Mesendoderm (in vitro differentiated cells): Measurements from ENCODE around the gene ACAP3.

Source experiments
- DNase-seq: peaks from one replicate; pipeline ENCODE4 v3.0.0; 2013
- H2AK5ac ChIP-seq: 2 replicates; pipeline ENCODE4 v1.6.1; 2013; ENCODE audit warnings: low read length, inconsistent platforms
- H2BK120ac ChIP-seq: 2 replicates; pipeline ENCODE4 v1.6.1; 2013; ENCODE audit warnings: low read depth, mild to moderate bottlenecking, low read length, moderate library complexity, mixed read lengths
- H2BK15ac ChIP-seq: replicated peaks from 2 replicates; pipeline ENCODE4 v1.6.1; 2013; ENCODE audit warnings: low read depth, mild to moderate bottlenecking, moderate library complexity
- H2BK5ac ChIP-seq: 2 replicates; pipeline ENCODE4 v1.6.1; 2013; ENCODE audit warnings: low read length, inconsistent platforms
- H3K18ac ChIP-seq: 2 replicates; pipeline ENCODE4 v1.6.1; 2013; ENCODE audit warnings: mild to moderate bottlenecking, low read length, mixed read lengths
- H3K23ac ChIP-seq: one replicate; pipeline ENCODE4 v1.6.1; 2013; ENCODE audit warnings: low read length
- H3K27ac ChIP-seq: 2 replicates; pipeline ENCODE4 v1.5.1; 2013; ENCODE audit warnings: low read depth, mild to moderate bottlenecking, inconsistent platforms, low read length, moderate library complexity
- H3K27me3 ChIP-seq: 2 replicates; pipeline ENCODE4 v1.6.1; 2013; ENCODE audit warnings: low read length, control low read depth, mild to moderate bottlenecking, inconsistent platforms; ENCODE audit not compliant: insufficient read depth, poor library complexity
- H3K36me3 ChIP-seq: 2 replicates; pipeline ENCODE4 v1.6.1; 2013; ENCODE audit warnings: low read length, inconsistent platforms; ENCODE audit not compliant: control insufficient read depth, insufficient read depth
- H3K4ac ChIP-seq: one replicate; pipeline ENCODE4 v1.6.1; 2013; ENCODE audit warnings: low read depth, mild to moderate bottlenecking, low read length, moderate library complexity
- H3K4me1 ChIP-seq: 2 replicates; pipeline ENCODE4 v1.6.1; 2013; ENCODE audit warnings: low read depth, low read length, inconsistent platforms; ENCODE audit not compliant: control insufficient read depth
- H3K4me2 ChIP-seq: 2 replicates; pipeline ENCODE4 v1.6.1; 2013; ENCODE audit warnings: low read length
- H3K4me3 ChIP-seq: 2 replicates; pipeline ENCODE4 v1.5.1; 2013; ENCODE audit warnings: mild to moderate bottlenecking, low read length
- H3K56ac ChIP-seq: one replicate; pipeline ENCODE4 v1.6.1; 2013; ENCODE audit warnings: low read length
- H3K79me1 ChIP-seq: 2 replicates; pipeline ENCODE4 v1.6.1; 2013; ENCODE audit warnings: low read length, inconsistent platforms
- H3K79me2 ChIP-seq: 2 replicates; pipeline ENCODE4 v1.6.1; 2013; ENCODE audit warnings: mild to moderate bottlenecking, low read length; ENCODE audit not compliant: control insufficient read depth, insufficient read depth
- H3K9ac ChIP-seq: 2 replicates; pipeline ENCODE4 v1.6.1; 2013; ENCODE audit warnings: low read length, inconsistent platforms
- H4K5ac ChIP-seq: one replicate; pipeline ENCODE4 v1.6.1; 2013; ENCODE audit warnings: low read length
- H4K8ac ChIP-seq: one replicate; pipeline ENCODE4 v1.6.1; 2013; ENCODE audit warnings: low read depth, mild to moderate bottlenecking, control low read depth, low read length, moderate library complexity
- WGBS: extraction: QIAGEN DNeasy Blood & Tissue Kit; methylation state at CpG from one replicate; pipeline ENCODE4 v1.1.7; 2013; ENCODE audit warnings: low lambda C conversion rate, missing lambda C conversion rate; ENCODE audit not compliant: insufficient coverage; ENCODE audit errors: extremely low coverage; 5-methylcytosine and 5-hydroxymethylcytosine counted together

The ACAP3 gene

GRCh38 chr1:1329304-1330210 is 21.8 kb upstream of the ACAP3 start:
- H3K4me1 ChIP-seq: no peaks in the 10 kb centered on the region
- peak overlapping the region; percentile 4 for H3K23ac ChIP-seq
- H3K79me2 ChIP-seq: peaks cover 3% of the 10 kb centered on the region
- no CpG with 5 or more reads among the region's 58 CpGs for WGBS
- H3K4me3 ChIP-seq: no peak overlapping the region
- no peak overlapping the region for H2BK15ac ChIP-seq
- no peak overlapping the region for H3K4ac ChIP-seq
- H3K18ac ChIP-seq: no peak overlapping the region
- no peak overlapping the region for H3K4me2 ChIP-seq
- H3K27me3 ChIP-seq: no peaks in the 10 kb centered on the region
- H3K27ac ChIP-seq: no peak overlapping the region
- H3K56ac ChIP-seq: no peak overlapping the region
- no peak overlapping the region for H2AK5ac ChIP-seq
- H4K8ac ChIP-seq: no peak overlapping the region
- no peak overlapping the region for H3K9ac ChIP-seq
- no peak for DNase-seq
- H2BK120ac ChIP-seq: no peak overlapping the region
- no peaks in the 10 kb centered on the region for H3K36me3 ChIP-seq
- no peak overlapping the region for H2BK5ac ChIP-seq
- peaks cover 5% of the 10 kb centered on the region for H3K79me1 ChIP-seq
- no peak overlapping the region for H4K5ac ChIP-seq

DNA sequence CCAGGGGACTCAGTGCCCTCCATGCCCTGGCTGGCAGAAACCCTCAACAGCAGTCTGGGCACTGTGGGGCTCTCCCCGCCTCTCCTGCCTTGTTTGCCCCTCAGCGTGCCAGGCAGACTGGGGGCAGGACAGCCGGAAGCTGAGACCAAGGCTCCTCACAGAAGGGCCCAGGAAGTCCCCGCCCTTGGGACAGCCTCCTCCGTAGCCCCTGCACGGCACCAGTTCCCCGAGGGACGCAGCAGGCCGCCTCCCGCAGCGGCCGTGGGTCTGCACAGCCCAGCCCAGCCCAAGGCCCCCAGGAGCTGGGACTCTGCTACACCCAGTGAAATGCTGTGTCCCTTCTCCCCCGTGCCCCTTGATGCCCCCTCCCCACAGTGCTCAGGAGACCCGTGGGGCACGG is 20.5 kb upstream of the ACAP3 start:
- Histone ChIP-seq H3K4me1 (no peaks in the 10 kb centered on the region), H3K27ac (no peak overlapping the region), H3K4me3 (no peak overlapping the region), H3K79me1 (peaks cover 8% of the 10 kb centered on the region), H2BK120ac (no peak overlapping the region), H3K56ac (no peak overlapping the region), H2BK15ac (no peak overlapping the region), H3K79me2 (peaks cover 11% of the 10 kb centered on the region), H4K8ac (no peak overlapping the region), H3K27me3 (no peaks in the 10 kb centered on the region), H2AK5ac (no peak overlapping the region), H3K4ac (no peak overlapping the region), H3K4me2 (no peak overlapping the region), H3K36me3 (no peaks in the 10 kb centered on the region), H3K9ac (no peak overlapping the region), H3K23ac (no peak overlapping the region), H3K18ac (no peak overlapping the region), H2BK5ac (no peak overlapping the region), H4K5ac (no peak overlapping the region)
- WGBS: no CpG with 5 or more reads among the region's 15 CpGs
- DNase-seq: no peak

DNA sequence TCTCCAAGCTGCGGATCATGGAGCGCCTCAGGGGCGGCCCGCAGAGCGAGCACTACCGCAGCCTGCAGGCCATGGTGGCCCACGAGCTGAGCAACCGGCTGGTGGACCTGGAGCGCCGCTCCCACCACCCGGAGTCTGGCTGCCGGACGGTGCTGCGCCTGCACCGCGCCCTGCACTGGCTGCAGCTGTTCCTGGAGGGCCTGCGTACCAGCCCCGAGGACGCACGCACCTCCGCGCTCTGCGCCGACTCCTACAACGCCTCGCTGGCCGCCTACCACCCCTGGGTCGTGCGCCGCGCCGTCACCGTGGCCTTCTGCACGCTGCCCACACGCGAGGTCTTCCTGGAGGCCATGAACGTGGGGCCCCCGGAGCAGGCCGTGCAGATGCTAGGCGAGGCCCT is 19.6 kb upstream of the ACAP3 start:
- Histone ChIP-seq H4K5ac (no peak overlapping the region), H2BK5ac (no peak overlapping the region), H3K27ac (no peak overlapping the region), H3K4me2 (no peak overlapping the region), H3K36me3 (no peaks in the 10 kb centered on the region), H3K4ac (no peak overlapping the region), H3K56ac (no peak overlapping the region), H3K4me3 (no peak overlapping the region), H4K8ac (no peak overlapping the region), H3K79me2 (peaks cover 17% of the 10 kb centered on the region), H3K9ac (no peak overlapping the region), H3K18ac (no peak overlapping the region), H2BK120ac (no peak overlapping the region), H3K23ac (no peak overlapping the region), H3K79me1 (peaks cover 12% of the 10 kb centered on the region), H3K4me1 (no peaks in the 10 kb centered on the region), H2BK15ac (no peak overlapping the region), H3K27me3 (no peaks in the 10 kb centered on the region), H2AK5ac (no peak overlapping the region)
- no peak for DNase-seq
- WGBS: no CpG with 5 or more reads among the region's 40 CpGs

- no peak overlapping the region for H3K56ac ChIP-seq
- DNase-seq: no peak
- H2BK15ac ChIP-seq: no peak overlapping the region
- H3K27ac ChIP-seq: no peak overlapping the region
- H2AK5ac ChIP-seq: no peak overlapping the region
- H3K9ac ChIP-seq: no peak overlapping the region
- no peaks in the 10 kb centered on the region for H3K4me1 ChIP-seq
- peaks cover 18% of the 10 kb centered on the region for H3K79me1 ChIP-seq
- H3K27me3 ChIP-seq: no peaks in the 10 kb centered on the region
- H3K23ac ChIP-seq: no peak overlapping the region
- no peak overlapping the region for H4K8ac ChIP-seq
- H3K79me2 ChIP-seq: peaks cover 29% of the 10 kb centered on the region
- no peak overlapping the region for H3K4ac ChIP-seq
- no peaks in the 10 kb centered on the region for H3K36me3 ChIP-seq
- no peak overlapping the region for H3K18ac ChIP-seq
- H2BK5ac ChIP-seq: no peak overlapping the region
- no CpG with 5 or more reads among the region's 8 CpGs for whole genome bisulfite sequencing
- no peak overlapping the region for H4K5ac ChIP-seq
- H3K4me3 ChIP-seq: no peak overlapping the region
- no peak overlapping the region for H3K4me2 ChIP-seq
- no peak overlapping the region for H2BK120ac ChIP-seq
These were observed 18.4 kb upstream of the ACAP3 start for GRCh38 chr1:1326075-1326605.

- Histone ChIP-seq H3K27ac (no peak overlapping the region), H2AK5ac (peak overlapping the region; percentile 37), H3K4me2 (peak overlapping the region; percentile 87), H2BK5ac (no peak overlapping the region), H4K8ac (no peak overlapping the region), H3K56ac (peak overlapping the region; percentile 91), H3K4ac (peak overlapping the region; percentile 46), H3K4me3 (peak overlapping the region; percentile 72), H3K4me1 (no peaks in the 10 kb centered on the region), H3K23ac (peak overlapping the region; percentile 66), H3K79me2 (peaks cover 34% of the 10 kb centered on the region), H2BK15ac (no peak overlapping the region), H4K5ac (no peak overlapping the region), H3K9ac (peak overlapping the region; percentile 87), H3K79me1 (peaks cover 21% of the 10 kb centered on the region), H3K36me3 (no peaks in the 10 kb centered on the region), H2BK120ac (no peak overlapping the region), H3K18ac (no peak overlapping the region), H3K27me3 (no peaks in the 10 kb centered on the region)
- no peak for DNase-seq
- no CpG with 5 or more reads among the region's 16 CpGs for WGBS
These were observed 17.8 kb upstream of the ACAP3 start for GRCh38 chr1:1325288-1326074.
